OCI-LY1 (cell line): ENCODE measurements around the gene UFSP2.

Source experiments
- H2AFZ ChIP-seq: fragments of 200-600 bp; sonication (generic), shearing (Covaris generic); 2 replicates; pipeline ENCODE4 v1.6.0; 2014; ENCODE audit warnings: antibody characterized with exemption, mild to moderate bottlenecking, low read length
- H3F3A ChIP-seq: fragments of 200-600 bp; sonication (generic), shearing (Covaris generic); 2 replicates; pipeline ENCODE4 v1.6.0; 2014; ENCODE audit warnings: mild to moderate bottlenecking, antibody characterized with exemption, low read length, moderate library complexity; ENCODE audit not compliant: insufficient read depth
- H3K27ac ChIP-seq: fragments of 200-600 bp; sonication (generic); 2 replicates; pipeline ENCODE4 v1.5.1; 2014; ENCODE audit warnings: low read length, mixed run types, mild to moderate bottlenecking, low read depth; ENCODE audit not compliant: poor library complexity, severe bottlenecking
- H3K27me3 ChIP-seq: fragments of 200-600 bp; sonication (generic); 2 replicates; pipeline ENCODE4 v1.6.0; 2014; ENCODE audit warnings: antibody characterized with exemption, mild to moderate bottlenecking, low read length, moderate library complexity; ENCODE audit not compliant: insufficient read depth
- H3K36me3 ChIP-seq: fragments of 200-600 bp; sonication (generic); 2 replicates; pipeline ENCODE4 v1.6.1; 2014; ENCODE audit warnings: mild to moderate bottlenecking, antibody characterized with exemption, low read length, moderate library complexity, mixed read lengths; ENCODE audit not compliant: insufficient read depth
- H3K4me1 ChIP-seq: fragments of 200-600 bp; sonication (generic); 2 replicates; pipeline ENCODE4 v1.5.1; 2014; ENCODE audit warnings: mild to moderate bottlenecking, low read length, moderate library complexity; ENCODE audit not compliant: insufficient read depth, severe bottlenecking
- H3K4me2 ChIP-seq: fragments of 200-600 bp; sonication (generic), shearing (Covaris generic); 2 replicates; pipeline ENCODE4 v1.6.1; 2014; ENCODE audit warnings: low read length
- H3K4me3 ChIP-seq: fragments of 200-600 bp; sonication (generic); 2 replicates; pipeline ENCODE4 v1.5.1; 2014; ENCODE audit warnings: low read length, low read depth, mild to moderate bottlenecking, mixed read lengths; ENCODE audit not compliant: poor library complexity, severe bottlenecking
- H3K79me2 ChIP-seq: fragments of 200-600 bp; shearing (Covaris generic); 2 replicates; pipeline ENCODE4 v1.6.1; 2016; ENCODE audit warnings: mixed run types, low read length, mixed read lengths; ENCODE audit not compliant: insufficient read depth
- H3K9ac ChIP-seq: fragments of 200-600 bp; sonication (generic), shearing (Covaris generic); 2 replicates; pipeline ENCODE4 v1.6.1; 2014; ENCODE audit warnings: mild to moderate bottlenecking, low read length, mixed read lengths
- H3K9me2 ChIP-seq: fragments of 200-600 bp; sonication (generic), shearing (Covaris generic); 2 replicates; pipeline ENCODE4 v1.6.1; 2014; ENCODE audit warnings: low read depth, mild to moderate bottlenecking, low read length, mixed read lengths
- H3K9me3 ChIP-seq: fragments of 200-600 bp; shearing (Covaris generic); 2 replicates; pipeline ENCODE4 v1.6.1; 2014; ENCODE audit warnings: low read length, mixed read lengths
- H4K20me1 ChIP-seq: fragments of 200-600 bp; sonication (generic), shearing (Covaris generic); 2 replicates; pipeline ENCODE4 v1.6.0; 2016; ENCODE audit warnings: mild to moderate bottlenecking, low read length; ENCODE audit not compliant: insufficient read depth
- CTCF ChIP-seq: fragments of 200-600 bp; sonication (generic), shearing (Covaris generic); IDR thresholded peaks from 2 replicates; pipeline ENCODE4 v1.5.1; 2017; ENCODE audit warnings: mild to moderate bottlenecking, antibody characterized with exemption, low read length, moderate library complexity, mixed read lengths
- EZH2 ChIP-seq: fragments of 200-600 bp; sonication (generic), shearing (Covaris generic); IDR thresholded peaks from 2 replicates; pipeline ENCODE4 v1.8.0; 2017; ENCODE audit warnings: borderline replicate concordance, mixed run types, mild to moderate bottlenecking, antibody characterized with exemption, low read length, moderate library complexity, mixed read lengths

Gene UFSP2

GRCh38 chr4:185456131-185456530, 30.4 kb upstream of the UFSP2 start:
- Histone ChIP-seq H3K4me3 (no peak overlapping the region), H3K4me2 (no peak overlapping the region), H3F3A (no peaks in the 10 kb centered on the region), H3K9me3 (no peaks in the 10 kb centered on the region), H3K9me2 (no peaks in the 10 kb centered on the region), H3K79me2 (no peaks in the 10 kb centered on the region), H3K4me1 (no peaks in the 10 kb centered on the region), H3K9ac (no peak overlapping the region), H4K20me1 (no peaks in the 10 kb centered on the region), H2AFZ (no peak overlapping the region), H3K27me3 (no peaks in the 10 kb centered on the region), H3K36me3 (no peaks in the 10 kb centered on the region), H3K27ac (no peak overlapping the region)
- no peak for TF ChIP-seq CTCF
- TF ChIP-seq EZH2: no peak

- Histone ChIP-seq H4K20me1 (no peaks in the 10 kb centered on the region), H3K9me3 (no peaks in the 10 kb centered on the region), H3K36me3 (no peaks in the 10 kb centered on the region), H3K4me3 (no peak overlapping the region), H3K79me2 (no peaks in the 10 kb centered on the region), H3K27me3 (no peaks in the 10 kb centered on the region), H3K9ac (no peak overlapping the region), H2AFZ (no peak overlapping the region), H3K9me2 (no peaks in the 10 kb centered on the region), H3K27ac (no peak overlapping the region), H3K4me2 (no peak overlapping the region), H3F3A (no peaks in the 10 kb centered on the region; the same call in 1 of the 2 replicates), H3K4me1 (no peaks in the 10 kb centered on the region)
- TF ChIP-seq EZH2: no peak
These were observed 19.4 kb upstream of the UFSP2 start for GRCh38 chr4:185445209-185445608.

- Histone ChIP-seq H4K20me1 (no peaks in the 10 kb centered on the region), H3K4me2 (no peak overlapping the region), H3K36me3 (no peaks in the 10 kb centered on the region), H2AFZ (no peak overlapping the region), H3F3A (no peaks in the 10 kb centered on the region), H3K27ac (no peak overlapping the region), H3K79me2 (no peaks in the 10 kb centered on the region), H3K4me1 (no peaks in the 10 kb centered on the region), H3K4me3 (no peak overlapping the region), H3K27me3 (no peaks in the 10 kb centered on the region), H3K9ac (no peak overlapping the region), H3K9me2 (no peaks in the 10 kb centered on the region), H3K9me3 (no peaks in the 10 kb centered on the region)
- TF ChIP-seq EZH2: no peak
- no peak for TF ChIP-seq CTCF
These were observed 15.7 kb upstream of the UFSP2 start for GRCh38 chr4:185441479-185441878.

- H3K27me3 ChIP-seq: no peaks in the 10 kb centered on the region
- no peaks in the 10 kb centered on the region for H3K36me3 ChIP-seq
- no peaks in the 10 kb centered on the region for H3K79me2 ChIP-seq
- H3K9ac ChIP-seq: no peak overlapping the region
- no peaks in the 10 kb centered on the region for H3F3A ChIP-seq
- H3K4me1 ChIP-seq: no peaks in the 10 kb centered on the region
- H3K9me2 ChIP-seq: no peaks in the 10 kb centered on the region
- H3K9me3 ChIP-seq: no peaks in the 10 kb centered on the region
- no peaks in the 10 kb centered on the region for H4K20me1 ChIP-seq
- H3K4me2 ChIP-seq: no peak overlapping the region
- no peak for TF ChIP-seq CTCF
- no peak for TF ChIP-seq EZH2
- H3K27ac ChIP-seq: no peak overlapping the region
- H3K4me3 ChIP-seq: no peak overlapping the region
- no peak overlapping the region for H2AFZ ChIP-seq
These were observed 12.0 kb upstream of the UFSP2 start for GRCh38 chr4:185437809-185438208.
